M059J (cell line): Measurements from ENCODE around the gene OR5B3. TPM values are rescaled to one million over a fixed set of nuclear protein-coding genes. Genes with fewer than 3 reads are reported as not detected.
A peak's percentile ranks its signal among the peaks of the same experiment; 100 is the strongest.
"Not testable (repeated sequence)": the region's sequence is repeated elsewhere in the genome, so short reads cannot be mapped to it uniquely, and the experiment has no call there.

Source experiments
- DNase-seq: peaks from one replicate; pipeline ENCODE4 v3.0.0-alpha.2; 2012; ENCODE audit warnings: low read depth
- total RNA-seq: library from RNA; depleted of rRNA; stranded (reverse); fragments of >200 nt; shearing (Covaris generic); gene quantifications from 2 replicates; pipeline ENCODE4 v1.2.3, GENCODE V29; 2014; rRNA removed

Gene OR5B3
- not detected in 2 replicates for total RNA-seq

DNA sequence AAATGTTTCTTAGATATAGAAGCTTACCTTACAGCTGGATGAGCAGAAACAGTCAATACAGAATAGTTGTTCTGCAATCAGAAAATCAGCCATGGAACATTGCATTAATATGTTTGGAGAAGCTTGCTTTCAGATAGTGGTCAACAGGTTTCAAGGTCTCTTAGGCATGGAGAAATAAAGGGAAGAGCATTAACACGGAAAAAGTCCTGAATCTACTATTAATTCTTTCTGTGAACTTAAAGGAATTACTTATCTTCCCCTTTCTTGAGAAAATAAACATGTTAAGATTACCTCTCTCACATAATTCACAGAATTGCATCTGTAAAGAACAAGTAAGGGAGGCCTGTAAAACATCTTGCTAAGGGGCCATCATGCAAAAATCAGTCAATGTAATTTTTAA, at the start of gene OR5B3:
Gene OR5B3 (minus strand): TSS at position 101 of the 400 bp plus-strand sequence. CDS start 3,465 bp downstream, outside the sequence.
- no peak for DNase-seq

DNA sequence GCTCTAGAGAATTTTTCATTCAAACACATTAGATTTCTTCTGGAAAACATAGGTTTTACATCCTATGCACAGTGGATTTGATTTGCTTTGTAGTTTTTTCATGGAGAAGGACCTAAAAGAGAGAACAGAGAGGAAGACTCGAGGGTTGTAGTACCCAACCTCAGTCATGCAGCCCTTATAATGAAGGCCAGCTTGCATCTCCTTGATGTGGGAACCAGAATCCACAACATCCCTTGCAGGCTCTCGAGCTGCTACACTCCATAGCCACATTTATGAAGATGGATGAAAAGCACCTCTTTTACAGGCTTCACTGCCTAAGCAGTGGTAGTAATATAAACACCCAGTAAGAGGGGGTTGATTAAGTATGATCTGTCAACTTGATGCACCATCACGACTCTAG, 44.9 kb upstream of the OR5B3 start:
- no peak for DNase-seq

DNA sequence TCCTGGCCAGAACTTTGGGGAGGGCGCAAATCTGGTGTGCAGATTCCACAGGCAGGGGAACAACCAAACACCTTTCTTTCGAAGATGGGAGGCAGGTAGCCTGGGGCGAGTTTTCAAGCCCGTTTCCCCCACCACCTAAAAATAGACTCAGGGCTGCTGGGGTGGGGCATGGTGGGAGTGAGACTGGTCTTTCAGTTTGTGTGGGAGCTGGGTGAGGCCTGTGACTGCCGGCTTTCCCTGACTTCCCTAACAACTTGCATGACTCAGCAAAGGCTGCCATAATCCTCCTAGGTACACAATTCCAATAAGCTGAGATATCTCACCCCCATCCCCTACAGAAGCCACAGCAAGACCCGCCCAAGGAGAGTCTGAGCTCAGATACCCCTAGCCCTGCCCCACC, 39.6 kb upstream of the OR5B3 start:
- peak; percentile 5 for DNase-seq

DNA sequence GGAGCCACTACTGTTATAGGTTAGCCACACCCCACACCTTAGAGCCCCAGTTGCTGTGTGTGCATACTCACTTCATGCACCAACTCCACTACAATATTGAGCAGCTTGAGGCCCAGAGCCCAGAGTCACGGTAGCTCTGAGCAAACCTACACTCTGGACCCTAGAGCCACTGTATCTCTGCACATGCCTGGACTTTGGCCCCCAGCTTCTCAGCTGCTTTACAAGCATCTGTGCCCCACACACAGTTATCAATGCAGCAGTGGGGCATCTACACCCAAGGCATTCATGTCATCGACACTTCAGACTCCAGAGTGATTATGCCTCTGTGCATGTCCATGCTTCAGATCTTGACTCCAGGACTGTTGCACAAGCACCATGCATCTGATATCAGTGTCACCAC, 37.6 kb upstream of the OR5B3 start:
- no peak for DNase-seq

DNA sequence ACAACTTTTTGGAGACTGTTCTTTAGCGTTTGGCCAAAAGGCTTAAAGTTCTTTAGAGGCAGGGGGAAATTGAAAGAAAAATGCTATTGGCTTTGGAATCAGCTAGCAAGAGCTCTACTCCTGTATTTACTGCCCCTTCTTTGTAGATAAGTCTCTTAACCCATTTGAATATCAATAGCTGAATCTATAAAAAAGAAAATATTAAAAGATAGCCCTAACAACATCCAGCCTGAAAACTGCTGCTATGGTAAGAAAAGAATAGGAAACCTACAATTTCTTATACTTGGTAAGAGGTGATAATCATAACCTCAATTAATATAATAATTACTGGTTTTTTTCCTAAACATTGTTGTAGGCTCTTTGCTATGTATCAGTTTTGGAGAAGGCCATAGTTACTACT, 35.5 kb upstream of the OR5B3 start, which contains the start of gene OR5B12:
Gene OR5B12 (minus strand): TSS at position 101 of the 400 bp plus-strand sequence. CDS start 2,085 bp downstream, outside the sequence.
- no peak for DNase-seq

DNA sequence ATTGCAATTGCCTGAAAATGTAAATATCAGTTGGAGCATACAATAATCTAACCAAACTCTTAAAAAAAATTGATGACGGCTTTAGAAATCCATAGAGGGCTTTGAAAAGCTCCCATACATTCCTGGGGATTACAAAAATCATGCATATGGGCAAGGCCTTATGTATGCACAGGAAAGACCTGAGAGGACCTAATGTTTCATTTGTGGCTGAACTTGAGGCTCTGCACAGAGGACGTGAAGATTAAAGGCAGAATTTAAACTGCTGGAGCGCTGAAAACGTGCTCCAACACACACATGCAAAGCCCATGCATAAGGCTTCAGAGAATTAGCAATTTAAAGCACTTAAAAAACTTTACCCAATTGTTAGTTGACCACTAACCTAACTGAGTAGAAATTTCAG, 31.8 kb upstream of the OR5B3 start:
- DNase-seq = no peak

DNA sequence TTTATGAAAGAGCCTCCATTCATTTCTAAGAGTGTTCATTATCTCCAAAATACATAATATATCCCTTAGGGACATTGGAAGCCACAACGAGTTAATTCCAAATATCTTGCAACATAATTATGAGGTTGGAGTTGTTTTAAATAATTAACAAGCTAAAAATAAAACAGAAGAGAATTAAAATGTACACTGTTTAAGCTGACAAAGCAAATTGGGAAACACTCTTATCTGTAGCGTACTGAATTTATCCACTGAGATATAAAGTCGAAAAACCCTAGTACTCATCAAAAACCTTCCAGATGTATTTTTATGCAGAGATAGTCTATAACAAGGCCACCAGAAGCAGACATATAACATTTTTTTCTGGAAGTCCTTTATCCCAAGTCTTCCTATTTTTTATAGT, 27.5 kb upstream of the OR5B3 start:
- no peak for DNase-seq

DNA sequence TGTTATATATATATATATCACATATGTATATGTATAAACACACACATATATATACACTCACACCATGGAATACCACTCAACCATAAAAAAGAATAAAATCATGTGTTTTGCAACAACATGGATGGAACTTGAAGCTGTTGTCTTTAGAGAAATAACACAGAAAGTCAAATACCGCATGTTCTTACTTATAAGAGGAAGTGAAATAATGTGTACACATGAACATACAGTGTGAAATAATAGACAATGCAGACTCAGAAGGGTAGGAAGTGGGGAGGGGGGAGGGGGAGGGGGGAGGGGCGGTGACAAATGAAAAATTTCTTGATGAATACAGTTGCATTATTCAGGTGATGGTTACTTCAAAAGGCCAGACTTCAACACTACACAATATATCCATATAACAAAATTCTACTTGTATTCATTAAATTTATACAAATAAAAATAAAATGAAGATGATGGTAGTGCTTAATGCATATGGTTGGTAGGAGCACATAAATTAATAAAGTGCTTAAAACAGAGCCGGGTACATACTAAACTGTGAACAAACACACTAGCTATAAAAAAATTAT, 27.0 kb upstream of the OR5B3 start:
- DNase-seq = no peak

DNA sequence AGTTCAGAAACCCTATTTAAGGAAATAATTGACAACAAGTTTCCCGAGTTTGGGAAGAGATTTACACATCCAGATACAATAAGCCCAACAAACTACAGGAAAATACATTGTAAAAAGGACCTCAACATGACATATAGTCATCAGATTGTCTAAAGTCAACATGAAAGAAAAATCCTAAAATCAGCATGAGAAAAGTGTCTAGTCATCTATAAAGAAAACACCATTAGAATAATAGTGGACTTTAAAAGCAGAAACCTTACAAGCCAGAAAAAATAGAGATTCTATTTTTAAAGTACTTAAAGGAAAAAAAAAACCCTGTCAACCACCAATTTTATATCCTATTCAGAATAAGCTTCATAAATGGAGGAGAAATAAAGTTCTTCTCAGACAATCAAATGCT, 22.6 kb upstream of the OR5B3 start:
- no peak for DNase-seq

DNA sequence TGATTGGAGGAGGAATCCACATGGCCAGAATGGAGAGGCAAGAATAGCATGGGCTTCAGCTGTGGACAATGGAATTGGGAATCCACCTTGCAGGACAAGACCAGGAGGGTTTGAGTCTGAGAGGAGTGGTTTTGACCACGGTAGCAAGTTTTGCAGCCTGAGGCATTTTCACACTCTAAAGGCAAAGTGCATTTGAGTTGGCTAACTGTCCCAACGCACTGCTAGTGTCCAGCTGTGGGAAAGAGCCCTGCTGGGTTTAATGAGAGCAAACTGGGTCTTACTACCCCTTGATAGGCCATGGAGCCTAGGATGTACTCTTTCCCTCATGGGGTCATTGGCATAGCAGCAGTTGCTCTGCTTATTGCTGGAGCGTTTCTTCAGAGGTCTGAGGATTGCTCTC, 21.3 kb upstream of the OR5B3 start, which contains the start of gene OR5B2:
Gene OR5B2 (minus strand): TSS at position 101 of the 400 bp plus-strand sequence. CDS start 4,860 bp downstream, outside the sequence.
- no peak for DNase-seq

DNA sequence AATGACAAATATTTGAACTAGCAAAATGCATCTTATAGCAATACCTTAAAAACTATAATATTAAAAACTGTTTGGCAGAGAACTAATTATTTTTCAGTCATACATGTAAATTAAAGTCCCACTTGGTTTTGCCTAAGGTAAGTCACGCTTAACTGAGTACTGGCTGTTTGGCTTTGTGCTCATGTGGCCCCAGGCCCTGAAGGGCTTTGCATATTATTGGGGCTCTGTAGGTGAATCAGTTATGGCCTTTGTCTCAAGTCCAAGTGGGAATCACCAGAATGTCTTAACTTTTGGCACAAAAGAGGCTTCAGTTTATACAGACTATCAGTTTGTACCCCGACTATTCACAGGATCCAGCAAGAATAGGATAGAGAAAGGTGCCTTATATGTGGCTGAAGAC, 7.1 kb downstream of the OR5B3 start:
- not testable (repeated sequence) for DNase-seq

DNA sequence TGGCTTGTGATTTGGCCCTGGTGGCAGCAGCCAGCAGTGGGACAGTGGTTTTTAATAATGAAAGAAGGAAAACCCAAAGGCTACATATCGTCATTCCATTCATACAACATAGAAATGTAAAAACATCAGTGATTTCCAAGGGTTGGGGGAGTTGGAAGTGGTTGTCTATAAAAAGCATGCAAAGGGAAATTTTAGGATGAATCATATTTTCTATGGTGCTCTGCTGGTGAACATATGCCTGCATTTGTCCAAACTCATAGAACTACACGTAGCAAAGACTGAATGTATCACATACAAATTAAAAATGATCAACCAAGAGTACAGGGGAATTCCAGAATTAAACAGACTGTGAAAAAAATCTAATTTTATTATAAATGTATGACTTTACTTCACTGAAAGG, 11.1 kb downstream of the OR5B3 start:
- DNase-seq = peak; percentile 43

DNA sequence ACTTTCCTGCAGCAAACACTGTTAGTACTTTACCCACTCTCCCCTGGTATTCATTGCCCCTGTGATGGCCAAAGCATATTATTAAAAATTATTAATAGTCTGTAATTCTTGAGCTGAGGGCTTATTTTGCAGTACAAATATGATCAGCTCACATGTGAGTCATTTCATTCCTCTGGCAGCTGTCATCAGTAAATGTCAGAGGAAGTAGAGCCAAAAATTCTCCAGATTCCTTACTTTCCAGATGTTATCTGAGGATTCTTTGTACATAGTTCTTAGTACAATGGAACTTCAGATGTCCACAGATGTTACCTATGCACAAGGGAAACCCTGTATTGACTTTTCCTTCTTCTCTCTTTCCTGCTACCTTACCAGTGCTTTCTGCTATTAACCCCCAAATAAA, 12.5 kb downstream of the OR5B3 start:
- peak; percentile 85 for DNase-seq

DNA sequence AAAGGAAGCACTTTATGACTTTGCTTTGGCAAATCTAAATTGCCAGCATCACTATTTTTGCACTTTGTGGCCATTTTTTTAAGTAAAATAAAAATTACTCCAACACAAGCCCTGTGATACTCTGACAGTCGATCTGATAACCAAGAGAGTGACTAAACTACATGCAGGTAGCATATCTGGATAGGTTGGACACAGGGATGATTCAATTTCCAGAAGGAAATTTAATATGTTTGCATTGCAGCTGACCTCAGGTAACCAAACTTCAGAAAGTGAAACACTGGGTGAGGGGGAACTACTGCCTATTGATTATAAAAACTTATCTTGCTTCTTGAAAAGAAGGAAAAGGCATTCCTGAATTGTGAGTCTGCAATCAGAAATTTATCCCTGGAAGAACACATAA, 13.9 kb downstream of the OR5B3 start:
- peak; percentile 12 for DNase-seq

DNA sequence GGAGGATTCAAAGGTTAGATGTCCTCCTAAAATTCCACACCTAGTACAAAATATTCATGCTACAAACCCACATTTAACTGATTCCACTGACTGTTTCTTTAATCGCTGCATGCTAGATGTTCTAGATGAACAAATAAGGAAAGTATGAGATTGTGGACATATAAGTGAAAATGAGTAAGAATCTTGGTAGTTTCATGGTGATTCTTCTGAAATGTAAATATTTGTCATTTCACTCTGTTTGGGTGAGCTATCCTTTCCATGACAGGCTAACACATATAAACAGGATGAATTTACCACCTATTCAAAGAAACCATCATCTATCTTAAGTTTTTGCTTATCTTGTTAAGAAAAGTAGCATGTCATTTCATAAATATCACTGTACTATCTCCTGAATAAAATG, 14.8 kb downstream of the OR5B3 start:
- DNase-seq = peak; percentile 25

DNA sequence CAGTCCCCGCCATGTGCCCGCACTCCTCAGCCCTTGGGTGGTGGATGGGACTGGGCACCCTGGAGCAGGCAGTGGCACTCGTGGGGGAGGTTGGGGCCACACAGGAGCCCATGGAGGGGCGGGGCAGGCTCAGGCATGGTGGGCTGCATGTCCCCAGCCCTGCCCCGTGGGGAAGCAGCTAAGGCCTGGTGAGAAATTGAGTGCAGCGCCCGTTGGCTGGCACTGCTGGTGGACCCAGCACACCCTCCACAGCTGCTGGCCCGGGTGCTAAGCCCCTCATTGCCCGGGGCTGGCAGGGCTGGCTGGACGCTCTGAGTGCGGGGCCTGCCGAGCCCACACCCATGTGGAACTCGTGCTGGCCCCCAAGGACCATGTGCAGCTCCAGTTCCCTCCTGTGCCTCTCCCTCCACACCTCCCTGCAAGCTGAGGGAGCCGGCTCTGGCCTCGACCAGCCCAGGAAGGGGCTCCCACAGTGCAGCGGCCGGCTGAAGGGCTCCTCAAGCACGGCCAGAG, 16.1 kb downstream of the OR5B3 start:
- DNase-seq = no peak

DNA sequence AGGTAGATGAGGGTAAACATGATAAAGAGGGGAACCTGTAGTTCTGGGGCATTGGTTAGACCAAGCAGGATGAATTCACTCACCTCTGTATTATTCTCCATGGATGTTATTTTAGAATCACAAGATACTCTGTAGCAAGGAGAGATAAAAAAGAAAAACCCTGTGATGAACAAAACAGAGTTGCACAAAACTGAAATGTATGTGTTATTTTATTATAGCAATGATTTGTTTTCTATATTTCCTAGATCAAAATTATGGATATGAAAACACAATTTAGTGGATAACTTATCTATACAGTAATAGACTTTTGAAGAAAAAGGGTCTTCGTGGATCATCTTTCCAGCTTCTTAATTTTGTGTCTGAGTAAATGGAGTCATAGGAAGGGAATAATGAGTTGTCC, 47.7 kb downstream of the OR5B3 start, which contains the start of gene OR5B17:
Gene OR5B17 (minus strand): TSS at position 101 of the 400 bp plus-strand sequence. CDS start 0 bp downstream, at position 101.
- no peak for DNase-seq

DNA sequence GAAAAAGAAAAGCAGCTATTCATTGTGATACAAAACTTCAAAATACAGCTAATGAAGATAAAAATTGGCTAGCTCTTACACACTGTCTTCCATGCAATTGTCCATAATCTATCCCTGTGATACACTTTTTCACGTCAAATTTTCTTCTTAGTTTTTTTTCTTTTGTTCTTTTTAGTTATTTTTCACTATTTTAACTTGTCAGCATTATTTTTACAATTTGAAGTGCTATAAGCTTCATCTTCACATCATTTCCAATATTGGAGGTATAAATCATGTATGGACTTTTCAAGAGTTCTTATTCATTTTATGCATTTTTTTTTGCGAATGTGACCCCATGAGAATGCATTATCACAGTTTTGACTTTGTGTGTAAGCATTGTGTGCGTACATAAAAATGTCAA, 51.9 kb downstream of the OR5B3 start:
- DNase-seq = no peak

Other genes with a start within 250 kb of the OR5B3 start
- gene OR9Q2, start 217.8 kb downstream of the OR5B3 start, total RNA-seq = not detected in 2 replicates
- not detected in 2 replicates for gene OR1S2, start 202.7 kb downstream of the OR5B3 start, total RNA-seq
- gene OR1S1, start 194.2 kb downstream of the OR5B3 start, total RNA-seq = not detected in 2 replicates
- not detected in 2 replicates for gene OR10Q1, start 178.0 kb downstream of the OR5B3 start, total RNA-seq
- gene OR10W1, start 138.6 kb downstream of the OR5B3 start, total RNA-seq = not detected in 2 replicates
- not detected in 2 replicates for gene OR5B17, start 47.8 kb downstream of the OR5B3 start, total RNA-seq
- gene OR5B2, start 21.2 kb upstream of the OR5B3 start, total RNA-seq = not detected in 2 replicates
- gene OR5B12, start 35.4 kb upstream of the OR5B3 start, total RNA-seq = not detected in 2 replicates
- gene OR5B21, start 101.2 kb upstream of the OR5B3 start, total RNA-seq = not detected in 2 replicates
- gene LPXN, start 169.0 kb upstream of the OR5B3 start, total RNA-seq = 59.1 and 67.3 TPM in 2 replicates
- gene ZFP91, start 172.2 kb upstream of the OR5B3 start, total RNA-seq = 59.8 and 88.9 TPM in 2 replicates
- 0.17 and 0.89 TPM in 2 replicates for gene CNTF, start 215.8 kb upstream of the OR5B3 start, total RNA-seq